Measurements from ENCODE around the gene DAD1.

DNA sequence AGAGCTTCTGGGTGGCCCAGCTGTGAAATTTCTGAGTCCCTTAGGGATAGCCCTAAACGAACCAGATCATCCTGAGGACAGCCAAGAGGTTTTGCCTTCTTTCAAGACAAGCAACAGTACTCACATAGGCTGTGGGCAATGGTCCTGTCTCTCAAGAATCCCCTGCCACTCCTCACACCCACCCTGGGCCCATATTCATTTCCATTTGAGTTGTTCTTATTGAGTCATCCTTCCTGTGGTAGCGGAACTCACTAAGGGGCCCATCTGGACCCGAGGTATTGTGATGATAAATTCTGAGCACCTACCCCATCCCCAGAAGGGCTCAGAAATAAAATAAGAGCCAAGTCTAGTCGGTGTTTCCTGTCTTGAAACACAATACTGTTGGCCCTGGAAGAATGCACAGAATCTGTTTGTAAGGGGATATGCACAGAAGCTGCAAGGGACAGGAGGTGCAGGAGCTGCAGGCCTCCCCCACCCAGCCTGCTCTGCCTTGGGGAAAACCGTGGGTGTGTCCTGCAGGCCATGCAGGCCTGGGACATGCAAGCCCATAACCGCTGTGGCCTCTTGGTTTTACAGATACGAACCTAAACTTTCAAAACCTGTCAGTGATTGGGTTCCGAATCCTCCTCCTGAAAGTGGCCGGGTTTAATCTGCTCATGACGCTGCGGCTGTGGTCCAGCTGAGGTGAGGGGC lies 38.9 kb downstream of the DAD1 start:
- TF ChIP-seq EZH2 (IDR thresholded peaks at IDR 0.05) (no peak), EZH2phosphoT487 (IDR thresholded peaks at IDR 0.05) (no peak)

All from neural progenitor cell (in vitro differentiated cells).